Upper lobe of right lung (tissue), 1 donor: ENCODE results near the gene ST6GAL1. TPM values are rescaled to one million over a fixed set of nuclear protein-coding genes. Genes with fewer than 3 reads are reported as not detected.

Experiments used
- ATAC-seq: fragments of 200-7000 bp; cut with Tn5 transposase; one replicate; pipeline ENCODE4 v1.9.1; 2020; ENCODE audit warnings: mild to moderate bottlenecking, moderate library complexity
- DNase-seq: peaks from one replicate; pipeline ENCODE4 v3.0.0-alpha.2; 2020
- H3K27ac ChIP-seq: fragments of 200-600 bp; one replicate; pipeline ENCODE4 v1.8.0; 2022
- H3K27me3 ChIP-seq: fragments of 200-600 bp; one replicate; pipeline ENCODE4 v1.8.0; 2022; ENCODE audit warnings: mild to moderate bottlenecking
- H3K36me3 ChIP-seq: fragments of 200-600 bp; one replicate; pipeline ENCODE4 v1.8.0; 2022
- H3K4me1 ChIP-seq: fragments of 200-600 bp; one replicate; pipeline ENCODE4 v1.8.0; 2022
- H3K4me3 ChIP-seq: fragments of 200-600 bp; one replicate; pipeline ENCODE4 v1.8.0; 2022; ENCODE audit warnings: mild to moderate bottlenecking
- H3K9me3 ChIP-seq: fragments of 200-600 bp; one replicate; pipeline ENCODE4 v1.8.0; 2022
- intact Hi-C: fragments of 100-400 bp; cut with DNase I; formaldehyde crosslinking; loops from one replicate; pipeline ENCODE4 v1.11.0; 2022
- total RNA-seq: library from RNA; stranded (reverse); fragmentation: NEBNext Ultra II Directional; extraction: Animal tissue kit (Norgen Biotek cat#: 25700); gene quantifications from one replicate; pipeline ENCODE4 v1.2.1, GENCODE V29; 2021
- TF ChIP-seq, protein P1 (sequence below): fragments of 200-600 bp; IDR thresholded peaks from one replicate; pipeline ENCODE4 v1.8.0; 2022; ENCODE audit warnings: antibody characterized with exemption
- donor health status: DM: no; HTN: yes; CAD: no; lungs with severe emphysema.

ST6GAL1 gene
- total RNA-seq, 1 donor from 2014 or later: 116 TPM

- H3K9me3 ChIP-seq: no peaks in the 10 kb centered on the region
- no peaks in the 10 kb centered on the region for H3K27me3 ChIP-seq
- intact Hi-C loops: no loop called here
- TF ChIP-seq, protein P1, sequence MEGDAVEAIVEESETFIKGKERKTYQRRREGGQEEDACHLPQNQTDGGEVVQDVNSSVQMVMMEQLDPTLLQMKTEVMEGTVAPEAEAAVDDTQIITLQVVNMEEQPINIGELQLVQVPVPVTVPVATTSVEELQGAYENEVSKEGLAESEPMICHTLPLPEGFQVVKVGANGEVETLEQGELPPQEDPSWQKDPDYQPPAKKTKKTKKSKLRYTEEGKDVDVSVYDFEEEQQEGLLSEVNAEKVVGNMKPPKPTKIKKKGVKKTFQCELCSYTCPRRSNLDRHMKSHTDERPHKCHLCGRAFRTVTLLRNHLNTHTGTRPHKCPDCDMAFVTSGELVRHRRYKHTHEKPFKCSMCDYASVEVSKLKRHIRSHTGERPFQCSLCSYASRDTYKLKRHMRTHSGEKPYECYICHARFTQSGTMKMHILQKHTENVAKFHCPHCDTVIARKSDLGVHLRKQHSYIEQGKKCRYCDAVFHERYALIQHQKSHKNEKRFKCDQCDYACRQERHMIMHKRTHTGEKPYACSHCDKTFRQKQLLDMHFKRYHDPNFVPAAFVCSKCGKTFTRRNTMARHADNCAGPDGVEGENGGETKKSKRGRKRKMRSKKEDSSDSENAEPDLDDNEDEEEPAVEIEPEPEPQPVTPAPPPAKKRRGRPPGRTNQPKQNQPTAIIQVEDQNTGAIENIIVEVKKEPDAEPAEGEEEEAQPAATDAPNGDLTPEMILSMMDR: no peak
- H3K27ac ChIP-seq: no peak overlapping the region
- ATAC-seq (no peak), DNase-seq (no peak)
- no peaks in the 10 kb centered on the region for H3K4me1 ChIP-seq
- H3K4me3 ChIP-seq: no peak overlapping the region
- peaks cover 54% of the 10 kb centered on the region for H3K36me3 ChIP-seq
Measured at GRCh38 chr3:187074846-187075245, 144.5 kb downstream of the ST6GAL1 start.

GRCh38 chr3:187076297-187076696 is 146.0 kb downstream of the ST6GAL1 start:
- DNase-seq (no peak), ATAC-seq (no peak)
- TF ChIP-seq, protein P1: no peak
- no peaks in the 10 kb centered on the region for H3K9me3 ChIP-seq
- no peaks in the 10 kb centered on the region for H3K27me3 ChIP-seq
- no peaks in the 10 kb centered on the region for H3K4me1 ChIP-seq
- no peak overlapping the region for H3K4me3 ChIP-seq
- intact Hi-C loops: no loop called here
- peaks cover 54% of the 10 kb centered on the region for H3K36me3 ChIP-seq
- no peak overlapping the region for H3K27ac ChIP-seq

DNA sequence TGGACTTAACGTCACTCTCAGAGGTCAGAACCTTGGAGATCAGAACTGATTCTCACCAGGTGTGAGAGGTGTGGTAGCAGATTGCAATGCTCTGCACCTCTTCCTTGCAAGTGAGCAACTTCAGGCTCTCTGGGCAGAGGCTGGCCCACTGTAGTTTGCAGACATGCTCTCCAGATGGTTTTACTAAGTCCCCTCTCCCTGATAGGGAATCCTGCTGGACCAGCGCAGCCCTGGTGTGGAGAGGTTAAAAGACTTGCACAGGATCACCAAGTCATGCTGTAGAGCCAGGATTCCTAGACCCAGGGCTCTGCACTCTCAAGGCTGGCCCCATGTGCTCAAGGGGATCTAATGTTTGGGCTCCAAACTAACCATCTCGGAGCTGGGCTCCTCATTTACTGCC is 146.8 kb downstream of the ST6GAL1 start:
- H3K27ac ChIP-seq: no peak overlapping the region
- no peak for ATAC-seq
- no peak overlapping the region for H3K4me3 ChIP-seq
- TF ChIP-seq, protein P1: no peak
- H3K9me3 ChIP-seq: no peaks in the 10 kb centered on the region
- no peaks in the 10 kb centered on the region for H3K4me1 ChIP-seq
- no peaks in the 10 kb centered on the region for H3K27me3 ChIP-seq
- H3K36me3 ChIP-seq: peaks cover 54% of the 10 kb centered on the region
- DNase-seq: no peak
- intact Hi-C loops: no loop called here

GRCh38 chr3:187077537-187077936 is 147.2 kb downstream of the ST6GAL1 start:
- Histone ChIP-seq H3K4me1 (no peaks in the 10 kb centered on the region), H3K9me3 (no peaks in the 10 kb centered on the region), H3K27ac (no peak overlapping the region), H3K27me3 (no peaks in the 10 kb centered on the region), H3K36me3 (peaks cover 54% of the 10 kb centered on the region), H3K4me3 (no peak overlapping the region)
- TF ChIP-seq, protein P1: no peak
- ATAC-seq (no peak), DNase-seq (no peak)
- intact Hi-C loops: no loop called here

- DNase-seq: no peak
- TF ChIP-seq, protein P1: no peak
- intact Hi-C loops: no loop called here
Measured at GRCh38 chr3:187079090-187080022, 149.0 kb downstream of the ST6GAL1 start.

More at GRCh38 chr3:187079090-187080022, 149.0 kb downstream of the ST6GAL1 start:
- Histone ChIP-seq H3K36me3 (peaks cover 37% of the 10 kb centered on the region), H3K4me1 (no peaks in the 10 kb centered on the region), H3K27me3 (no peaks in the 10 kb centered on the region), H3K4me3 (no peak overlapping the region), H3K9me3 (no peaks in the 10 kb centered on the region), H3K27ac (no peak overlapping the region)
- no peak for ATAC-seq
